Bronchial epithelial cell (primary cell): ENCODE measurements around the gene DFFA. TPM values are rescaled to one million over a fixed set of nuclear protein-coding genes. Genes with fewer than 3 reads are reported as not detected.
A peak's percentile ranks its signal among the peaks of the same experiment; 100 is the strongest.

Source experiments
- DNase-seq: peaks from one replicate; pipeline ENCODE4 v3.0.0-alpha.2; 2010; ENCODE audit warnings: low read depth
- FAIRE-seq: peaks from 2 replicates; lab custom pipeline; 2011; peaks lifted over from hg19 to GRCh38; lab: Jason Lieb, UNC
- H3K27me3 ChIP-seq: 2 replicates; pipeline ENCODE4 v1.5.1; 2011; ENCODE audit warnings: low read length; ENCODE audit not compliant: control insufficient read depth, insufficient read depth
- H3K36me3 ChIP-seq: 2 replicates; pipeline ENCODE4 v1.5.1; 2011; ENCODE audit warnings: low read length; ENCODE audit not compliant: control insufficient read depth, insufficient read depth
- H3K4me3 ChIP-seq: 2 replicates; pipeline ENCODE4 v1.5.1; 2011; ENCODE audit warnings: mild to moderate bottlenecking, low read depth, low read length, control low read depth
- CTCF ChIP-seq: IDR thresholded peaks from 2 replicates; pipeline ENCODE4 v1.5.1; 2011; ENCODE audit warnings: mild to moderate bottlenecking, moderate library complexity, low read length, control low read depth, inconsistent platforms; ENCODE audit not compliant: insufficient read depth, severe bottlenecking
- total RNA-seq: library from RNA; depleted of rRNA; stranded (reverse); fragments of >200 nt; gene quantifications from 2 replicates; pipeline ENCODE4 v1.2.1, GENCODE V29; 2014

Gene DFFA
- total RNA-seq, 1 donor from 2014 or later: 55.5 TPM

- Histone ChIP-seq H3K4me3 (no peak overlapping the region), H3K27me3 (no peaks in the 10 kb centered on the region), H3K36me3 (no peaks in the 10 kb centered on the region)
- DNase-seq (no peak), FAIRE-seq (no peak)
- no peak for TF ChIP-seq CTCF
Observed at GRCh38 chr1:10517677-10517982, 45.3 kb upstream of the DFFA start.

DNA sequence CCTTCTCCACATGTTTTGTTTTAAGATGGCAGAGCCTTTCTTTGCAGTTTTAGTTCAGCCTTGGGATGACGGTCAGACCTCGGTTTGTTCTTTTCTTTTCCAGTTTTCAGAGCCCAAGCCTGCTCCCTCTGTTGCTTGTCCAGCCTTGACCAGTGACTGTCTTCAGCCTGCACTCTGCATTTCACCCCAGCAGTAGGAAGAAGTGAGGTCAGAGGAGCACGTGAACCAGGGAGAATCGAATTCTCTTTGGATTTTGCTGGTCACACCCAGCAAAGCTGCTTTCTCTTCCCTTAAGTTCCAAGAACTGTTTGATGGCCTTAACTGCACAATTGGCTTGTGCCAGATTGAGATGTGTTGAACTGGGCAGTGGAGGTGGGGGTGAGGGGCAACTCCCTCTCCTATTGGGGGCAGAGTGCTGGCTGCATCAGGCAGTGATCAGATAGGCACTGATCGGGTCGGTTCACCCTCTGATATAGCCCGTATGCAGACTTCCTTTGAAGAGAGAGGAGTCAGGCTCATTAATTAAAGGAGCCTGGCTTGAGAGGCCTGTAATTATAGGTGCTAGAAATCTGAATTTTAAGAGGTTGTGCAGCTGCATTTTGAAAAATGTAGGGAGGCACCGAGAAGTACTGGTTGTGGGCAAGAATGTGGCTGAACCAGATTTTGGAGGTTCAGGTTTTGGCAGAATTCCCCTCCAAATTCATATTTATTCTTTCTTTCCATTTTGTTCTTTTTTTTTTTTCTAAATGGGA is 44.8 kb upstream of the DFFA start:
- no peak for TF ChIP-seq CTCF
- FAIRE-seq: no peak
- Histone ChIP-seq H3K36me3 (no peaks in the 10 kb centered on the region), H3K4me3 (no peak overlapping the region), H3K27me3 (no peaks in the 10 kb centered on the region)
- no peak for DNase-seq

- no peak for TF ChIP-seq CTCF
- H3K4me3 ChIP-seq: no peak overlapping the region
- H3K36me3 ChIP-seq: no peaks in the 10 kb centered on the region
- FAIRE-seq (no peak), DNase-seq (no peak)
- no peaks in the 10 kb centered on the region for H3K27me3 ChIP-seq
Observed at GRCh38 chr1:10515976-10516750, 43.8 kb upstream of the DFFA start.

DNA sequence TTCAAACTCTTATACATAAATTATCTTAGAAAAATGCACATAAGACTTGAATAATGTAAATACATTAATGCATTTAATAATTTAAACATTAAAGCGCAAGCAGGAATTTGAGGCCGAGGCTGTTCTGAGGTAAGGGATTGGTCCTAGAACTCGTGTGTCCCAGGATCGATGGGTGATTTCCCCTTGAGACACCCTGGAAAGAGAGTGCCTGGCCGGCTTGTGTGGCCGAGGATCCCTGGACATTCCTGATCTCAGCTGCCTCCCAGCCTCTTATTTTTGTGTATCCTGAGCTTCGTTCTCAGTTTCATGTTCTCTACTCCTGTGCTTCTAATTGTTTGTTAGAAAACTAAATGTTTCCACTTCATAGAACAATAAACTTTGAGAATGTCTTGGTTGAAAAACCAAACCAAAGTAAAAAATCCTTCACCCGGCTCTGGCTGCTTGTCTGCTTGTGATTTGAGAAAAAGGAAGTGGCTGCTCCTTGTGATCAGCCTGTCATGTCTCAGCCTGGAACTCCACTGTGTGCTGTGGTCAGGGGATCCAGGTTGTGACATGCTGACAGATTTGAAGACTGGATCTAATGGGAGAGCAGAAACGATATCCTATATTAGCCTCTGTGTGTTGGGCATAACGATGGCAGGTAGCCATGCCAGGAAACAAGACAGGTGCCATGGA is 43.1 kb upstream of the DFFA start:
- H3K27me3 ChIP-seq: no peaks in the 10 kb centered on the region
- DNase-seq (peak; percentile 67), FAIRE-seq (no peak)
- TF ChIP-seq CTCF: no peak
- H3K36me3 ChIP-seq: no peaks in the 10 kb centered on the region
- H3K4me3 ChIP-seq: no peak overlapping the region

- TF ChIP-seq CTCF: peak; percentile 64
- Histone ChIP-seq H3K4me3 (no peak overlapping the region), H3K36me3 (no peaks in the 10 kb centered on the region), H3K27me3 (no peaks in the 10 kb centered on the region)
- peak; percentile 42 for DNase-seq
- no peak for FAIRE-seq
Observed at GRCh38 chr1:10514490-10515235, 42.3 kb upstream of the DFFA start.
